ENCODE measurements around the gene DTNA.

Gene DTNA

GRCh38 chr18:34773961-34774766 lies 64.1 kb downstream of the DTNA start:
- Histone ChIP-seq H3K27me3 (replicated peaks) (no peaks in the 10 kb centered on the region), H3K27ac (no peak overlapping the region), H3K4me3 (ENCODE audit: low read depth, low read length) (no peak overlapping the region), H3K36me3 (replicated peaks) (no peaks in the 10 kb centered on the region)
- DNase-seq: peak; percentile 29
- in situ Hi-C loops (cut with HindIII; ENCODE audit: low pct_ligation_motif_present, low sequenced_read_pairs): no loop called here
- TF ChIP-seq, protein P1, sequence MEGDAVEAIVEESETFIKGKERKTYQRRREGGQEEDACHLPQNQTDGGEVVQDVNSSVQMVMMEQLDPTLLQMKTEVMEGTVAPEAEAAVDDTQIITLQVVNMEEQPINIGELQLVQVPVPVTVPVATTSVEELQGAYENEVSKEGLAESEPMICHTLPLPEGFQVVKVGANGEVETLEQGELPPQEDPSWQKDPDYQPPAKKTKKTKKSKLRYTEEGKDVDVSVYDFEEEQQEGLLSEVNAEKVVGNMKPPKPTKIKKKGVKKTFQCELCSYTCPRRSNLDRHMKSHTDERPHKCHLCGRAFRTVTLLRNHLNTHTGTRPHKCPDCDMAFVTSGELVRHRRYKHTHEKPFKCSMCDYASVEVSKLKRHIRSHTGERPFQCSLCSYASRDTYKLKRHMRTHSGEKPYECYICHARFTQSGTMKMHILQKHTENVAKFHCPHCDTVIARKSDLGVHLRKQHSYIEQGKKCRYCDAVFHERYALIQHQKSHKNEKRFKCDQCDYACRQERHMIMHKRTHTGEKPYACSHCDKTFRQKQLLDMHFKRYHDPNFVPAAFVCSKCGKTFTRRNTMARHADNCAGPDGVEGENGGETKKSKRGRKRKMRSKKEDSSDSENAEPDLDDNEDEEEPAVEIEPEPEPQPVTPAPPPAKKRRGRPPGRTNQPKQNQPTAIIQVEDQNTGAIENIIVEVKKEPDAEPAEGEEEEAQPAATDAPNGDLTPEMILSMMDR (IDR thresholded peaks at IDR 0.05; ENCODE audit: low read depth, low read length, missing control alignments): no peak

DNA sequence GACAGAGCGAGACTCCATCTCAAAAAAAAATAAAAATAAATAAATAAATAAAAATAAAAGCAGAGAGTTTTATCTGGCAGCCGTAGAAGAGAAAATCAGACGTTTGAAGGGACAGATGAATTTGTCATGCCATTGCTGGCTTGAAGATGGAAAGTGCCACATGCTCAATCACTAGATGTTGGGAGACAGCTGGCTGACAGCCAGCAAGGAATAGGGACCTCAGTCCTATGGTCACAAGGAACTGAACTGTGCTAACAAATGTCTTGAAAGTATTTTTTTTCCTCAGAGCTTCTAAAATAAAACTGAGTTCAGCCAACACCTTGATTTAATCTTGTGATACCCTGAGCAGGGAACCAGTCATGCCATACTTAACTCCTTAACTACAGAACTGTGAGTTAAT lies 65.4 kb downstream of the DTNA start:
- H3K27ac ChIP-seq: no peak overlapping the region
- no peak overlapping the region for H3K4me3 ChIP-seq (ENCODE audit: low read depth, low read length)
- DNase-seq: no peak
- no peaks in the 10 kb centered on the region for H3K27me3 ChIP-seq (replicated peaks)
- TF ChIP-seq, protein P1 (IDR thresholded peaks at IDR 0.05; ENCODE audit: low read depth, low read length, missing control alignments): no peak
- in situ Hi-C loops (cut with HindIII; ENCODE audit: low pct_ligation_motif_present, low sequenced_read_pairs): no loop called here
- no peaks in the 10 kb centered on the region for H3K36me3 ChIP-seq (replicated peaks)

GRCh38 chr18:34779112-34779511 lies 69.0 kb downstream of the DTNA start:
- Histone ChIP-seq H3K4me3 (ENCODE audit: low read depth, low read length) (no peak overlapping the region), H3K36me3 (replicated peaks) (no peaks in the 10 kb centered on the region), H3K27ac (no peak overlapping the region), H3K27me3 (replicated peaks) (no peaks in the 10 kb centered on the region)
- in situ Hi-C loops (cut with HindIII; ENCODE audit: low pct_ligation_motif_present, low sequenced_read_pairs): no loop called here
- no peak for DNase-seq
- TF ChIP-seq, protein P1 (IDR thresholded peaks at IDR 0.05; ENCODE audit: low read depth, low read length, missing control alignments): no peak

GRCh38 chr18:34780856-34781255 lies 70.8 kb downstream of the DTNA start:
- Histone ChIP-seq H3K4me3 (ENCODE audit: low read depth, low read length) (no peak overlapping the region), H3K27ac (no peak overlapping the region), H3K27me3 (replicated peaks) (no peaks in the 10 kb centered on the region), H3K36me3 (replicated peaks) (no peaks in the 10 kb centered on the region)
- in situ Hi-C loops (cut with HindIII; ENCODE audit: low pct_ligation_motif_present, low sequenced_read_pairs): no loop called here
- no peak for DNase-seq
- TF ChIP-seq, protein P1 (IDR thresholded peaks at IDR 0.05; ENCODE audit: low read depth, low read length, missing control alignments): no peak

DNA sequence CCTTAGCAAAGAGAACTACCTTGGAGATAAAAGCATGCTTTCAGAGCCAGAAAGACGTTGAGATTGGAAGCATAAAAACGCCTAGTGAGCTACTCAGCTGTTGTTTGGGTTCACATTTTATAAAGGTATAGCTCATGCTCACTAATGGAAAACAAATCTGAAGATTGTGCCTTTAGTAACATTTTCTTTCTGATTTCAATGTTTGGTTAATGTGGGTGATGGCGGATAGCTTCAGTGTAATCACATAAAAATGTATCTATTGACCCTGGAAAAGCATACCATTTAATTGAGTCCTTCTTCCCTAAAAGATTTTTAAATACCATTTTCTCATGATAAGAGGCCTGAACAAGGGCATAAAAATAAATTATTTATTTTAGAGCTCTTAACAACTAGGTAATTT lies 73.4 kb downstream of the DTNA start:
- TF ChIP-seq, protein P1 (IDR thresholded peaks at IDR 0.05; ENCODE audit: low read depth, low read length, missing control alignments): no peak

More for the DNA sequence above, 73.4 kb downstream of the DTNA start:
- H3K27ac ChIP-seq: peak overlapping the region; percentile 61
- H3K36me3 ChIP-seq (replicated peaks): no peaks in the 10 kb centered on the region
- in situ Hi-C loops (cut with HindIII; ENCODE audit: low pct_ligation_motif_present, low sequenced_read_pairs): no loop called here
- DNase-seq: peak; percentile 23
- H3K27me3 ChIP-seq (replicated peaks): no peaks in the 10 kb centered on the region
- no peak overlapping the region for H3K4me3 ChIP-seq (ENCODE audit: low read depth, low read length)
